DMS53 treated with DMSO at 0.1 percent for 48 hours (cell line): ENCODE data around the gene C2CD2.

ENCODE experiments used
- DNase-seq: peaks from one replicate; lab custom pipeline; 2025; ENCODE audit not compliant: unreplicated experiment; lab: John Stamatoyannopoulos, UW

Gene C2CD2

DNA sequence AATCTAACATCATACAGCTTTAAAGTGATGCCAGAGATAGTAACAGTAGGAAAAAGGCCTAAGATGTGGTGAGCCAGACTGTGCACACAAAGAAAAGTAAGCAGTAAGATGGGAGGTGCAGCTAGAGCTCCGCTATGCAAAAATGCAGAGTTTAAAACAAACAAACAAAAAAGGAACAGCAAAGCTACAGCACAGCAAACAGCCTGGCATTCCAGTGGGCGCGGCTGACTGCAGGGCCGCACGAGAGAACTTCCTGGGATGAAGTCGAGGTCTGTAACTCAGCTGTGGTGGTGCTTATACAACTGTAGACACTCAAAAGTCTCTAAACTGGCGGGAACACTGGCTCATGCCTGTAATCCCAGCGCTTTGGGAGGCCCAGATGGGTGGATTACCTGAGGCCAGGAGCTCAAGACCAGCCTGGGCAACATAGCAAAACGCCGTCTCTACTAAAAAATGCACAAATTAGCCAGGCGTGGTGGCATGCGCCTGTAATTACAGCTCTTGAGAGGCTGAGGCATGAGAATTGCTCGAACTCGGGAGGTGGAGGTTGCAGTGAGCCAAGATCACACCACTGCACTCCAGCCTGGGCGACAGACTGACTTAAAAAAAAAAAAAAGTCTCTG lies 104.7 kb downstream of the C2CD2 start:
- DNase-seq, result no peak

DNA sequence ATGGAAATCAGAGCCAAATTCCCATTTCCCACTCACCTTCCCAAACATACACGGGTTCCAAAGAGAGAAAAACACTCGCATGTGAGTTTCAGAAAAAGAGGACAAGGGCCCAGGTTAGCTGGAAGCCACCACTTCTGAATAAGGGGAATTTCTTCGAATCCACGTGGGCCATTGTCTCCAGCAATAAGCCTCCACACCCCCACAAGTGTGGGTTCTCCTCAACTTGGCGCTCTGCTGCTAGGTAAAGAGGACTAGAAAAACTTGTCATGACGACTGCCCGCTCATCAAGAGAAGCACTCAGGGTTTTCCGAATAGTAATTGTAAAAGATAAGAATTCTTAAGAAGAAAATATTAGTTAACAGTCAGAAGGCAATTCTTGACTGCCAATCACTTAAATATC lies 105.3 kb downstream of the C2CD2 start:
- no peak for DNase-seq

DNA sequence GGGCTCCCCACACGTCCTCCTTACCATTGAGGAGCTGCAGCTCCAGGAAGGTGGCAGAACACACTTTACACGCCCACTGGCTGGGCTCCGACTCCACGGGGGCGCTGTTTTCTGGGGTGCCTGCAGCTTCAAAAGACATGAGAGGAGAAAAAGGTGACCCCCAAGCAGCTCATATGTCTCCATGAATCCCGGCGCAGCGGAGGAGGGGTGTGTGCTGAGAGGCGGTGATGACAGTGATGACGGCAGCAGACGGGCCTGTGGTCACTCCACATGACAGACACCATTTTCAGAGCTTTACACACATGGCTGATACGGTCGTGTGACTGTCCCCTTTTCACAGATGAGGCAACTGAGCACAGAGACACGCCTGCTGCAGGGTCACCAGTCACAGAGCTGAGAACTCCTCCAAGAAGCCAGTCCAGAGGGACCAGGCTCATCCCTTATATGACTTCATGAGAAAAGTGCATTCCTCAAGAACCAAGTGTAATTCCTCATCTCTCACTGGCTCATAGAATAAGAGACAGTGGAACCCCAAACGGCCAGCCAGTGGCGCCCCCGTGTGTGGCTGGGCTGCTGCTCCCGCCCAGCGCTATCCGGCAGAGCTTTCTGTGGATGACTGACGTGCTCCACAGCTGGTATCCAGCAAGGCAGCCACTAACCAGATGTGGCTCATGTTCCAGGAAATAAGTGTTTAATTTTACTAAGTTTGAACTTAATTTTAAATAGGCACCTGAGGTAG lies 106.6 kb downstream of the C2CD2 start:
- DNase-seq, result no peak

DNA sequence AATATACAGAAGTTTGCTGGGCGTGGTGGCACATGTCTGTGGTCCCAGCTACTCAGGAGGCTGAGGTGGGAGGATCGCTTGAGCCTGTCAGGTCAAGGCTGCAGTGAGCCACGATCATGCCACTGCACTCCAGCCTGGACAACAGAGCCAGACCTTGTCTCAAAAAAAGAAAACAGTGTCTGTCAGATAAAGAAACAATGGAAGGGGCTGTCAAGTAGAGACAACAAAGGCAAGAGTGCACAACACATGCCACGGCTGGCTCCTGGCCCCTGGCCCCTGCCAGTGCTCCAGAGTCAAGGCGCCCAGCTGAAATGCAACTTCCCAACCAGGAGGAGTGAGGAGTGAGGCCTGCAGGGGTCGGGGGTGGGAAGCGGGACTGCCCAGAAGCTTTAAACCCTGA lies 107.3 kb downstream of the C2CD2 start:
- DNase-seq, result no peak

DNA sequence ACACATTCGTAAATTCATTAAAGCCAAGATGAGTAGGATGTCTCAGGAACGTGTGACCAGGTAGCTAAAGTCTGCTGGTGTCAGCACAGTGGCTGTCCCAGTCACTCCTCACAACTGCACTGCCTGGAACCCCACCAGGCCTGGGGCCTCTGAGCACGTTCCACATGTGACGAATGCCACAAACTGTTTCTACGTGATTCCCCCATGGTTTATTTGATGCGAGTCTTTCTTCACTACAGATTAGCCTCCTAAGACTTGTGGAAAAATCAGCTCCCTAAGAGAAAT lies 107.8 kb downstream of the C2CD2 start:
- no peak for DNase-seq

DNA sequence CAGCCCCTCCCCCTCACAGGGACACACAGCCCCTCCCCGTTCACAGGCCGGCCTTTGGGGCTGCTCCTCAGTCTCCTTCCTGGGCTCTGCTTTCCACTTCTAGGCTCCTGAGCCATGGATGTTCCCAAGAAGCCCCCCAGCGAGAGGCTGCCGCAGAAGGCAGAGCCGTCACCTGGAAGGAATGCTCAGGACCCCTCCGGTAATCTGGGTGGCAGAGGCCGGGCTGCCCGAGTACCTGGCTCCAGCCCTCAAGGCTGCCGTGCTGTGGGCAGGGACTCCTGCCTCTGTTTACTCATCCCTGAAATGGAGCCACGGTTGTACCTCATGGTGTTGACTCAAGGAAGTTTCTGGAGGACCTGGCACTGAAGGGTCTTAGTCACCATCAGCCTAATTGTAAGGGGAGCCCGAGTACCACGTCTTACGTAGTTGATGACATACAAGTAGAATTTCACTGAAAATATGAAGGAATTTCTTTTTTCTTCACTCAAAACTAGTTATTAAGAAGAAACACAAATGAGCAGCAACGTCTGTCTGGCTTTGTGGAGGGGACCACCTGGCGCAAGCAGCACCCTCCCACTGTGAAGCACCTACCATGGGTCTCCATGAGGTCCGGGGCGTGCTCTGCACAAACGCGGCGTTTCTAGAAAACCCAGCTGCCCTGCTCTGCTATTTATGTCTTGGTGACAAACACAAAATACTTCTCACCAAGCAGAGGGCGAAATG lies 108.3 kb downstream of the C2CD2 start:
- DNase-seq, result no peak

DNA sequence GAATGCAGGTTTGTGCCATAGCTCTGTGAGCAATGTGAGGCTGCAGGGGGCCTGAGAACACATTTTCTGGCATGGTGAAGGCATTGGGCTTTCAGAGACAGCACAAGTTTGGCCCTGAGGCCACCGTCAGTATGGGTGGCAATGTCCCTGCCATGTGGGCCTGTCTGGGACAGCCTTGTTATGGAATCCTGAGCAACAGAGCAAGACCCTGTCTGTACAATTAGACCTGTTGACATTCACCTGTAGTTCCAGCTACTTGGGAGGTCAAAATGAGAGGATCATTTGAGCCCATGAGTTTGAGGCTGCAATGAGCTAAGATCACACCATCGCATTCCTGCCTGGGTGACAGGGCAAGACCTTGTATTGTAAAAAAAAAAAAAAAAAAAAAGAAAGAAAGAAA lies 110.2 kb downstream of the C2CD2 start:
- no peak for DNase-seq

DNA sequence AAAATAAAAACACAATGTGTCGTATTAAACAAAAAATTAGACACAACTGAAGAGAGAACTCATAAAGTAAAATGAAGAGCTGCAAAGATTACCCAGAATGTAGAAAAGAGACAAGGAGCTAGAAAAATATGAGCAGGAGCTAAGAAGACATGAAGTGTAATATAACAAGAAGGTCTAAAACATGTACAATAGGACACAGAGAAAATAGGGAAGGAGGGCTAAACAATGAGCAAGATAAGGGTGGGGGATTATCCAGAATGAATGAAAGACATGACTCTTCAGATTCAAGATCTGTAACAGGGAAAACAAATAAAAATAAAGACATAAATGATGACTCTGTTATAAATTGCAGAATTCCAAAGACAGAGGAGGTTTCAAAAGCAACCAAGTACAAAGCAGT lies 112.9 kb downstream of the C2CD2 start:
- no peak for DNase-seq

DNA sequence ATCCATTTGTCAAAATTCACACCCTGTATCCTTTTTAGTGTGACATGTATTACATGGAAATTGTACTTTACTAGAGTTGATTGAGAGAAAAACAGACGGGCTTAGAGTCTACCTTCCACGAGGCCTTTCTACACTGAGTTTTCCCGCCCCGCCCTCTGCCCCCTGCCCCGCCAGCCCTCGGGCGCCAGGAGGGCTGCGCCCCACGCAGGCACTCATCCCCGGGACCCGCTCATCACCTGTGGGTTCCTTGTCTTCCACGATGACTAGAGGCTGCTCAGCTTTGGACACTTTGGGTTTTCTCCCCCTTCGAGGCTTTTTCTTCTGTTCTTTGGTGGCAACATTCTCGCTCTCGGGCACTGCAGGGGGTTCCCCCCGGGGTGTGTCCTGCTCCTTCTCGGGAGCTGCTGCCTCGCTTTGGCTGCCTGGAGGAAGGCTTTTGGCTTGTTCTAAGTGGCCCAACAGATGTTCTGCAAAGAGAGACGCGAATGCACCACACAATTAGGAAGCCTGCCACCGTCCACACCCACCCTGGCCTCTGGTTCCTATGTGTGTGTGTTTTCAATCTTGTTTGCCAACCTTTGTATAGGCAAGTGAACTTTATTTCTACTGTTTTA lies 114.3 kb downstream of the C2CD2 start:
- no peak for DNase-seq

DNA sequence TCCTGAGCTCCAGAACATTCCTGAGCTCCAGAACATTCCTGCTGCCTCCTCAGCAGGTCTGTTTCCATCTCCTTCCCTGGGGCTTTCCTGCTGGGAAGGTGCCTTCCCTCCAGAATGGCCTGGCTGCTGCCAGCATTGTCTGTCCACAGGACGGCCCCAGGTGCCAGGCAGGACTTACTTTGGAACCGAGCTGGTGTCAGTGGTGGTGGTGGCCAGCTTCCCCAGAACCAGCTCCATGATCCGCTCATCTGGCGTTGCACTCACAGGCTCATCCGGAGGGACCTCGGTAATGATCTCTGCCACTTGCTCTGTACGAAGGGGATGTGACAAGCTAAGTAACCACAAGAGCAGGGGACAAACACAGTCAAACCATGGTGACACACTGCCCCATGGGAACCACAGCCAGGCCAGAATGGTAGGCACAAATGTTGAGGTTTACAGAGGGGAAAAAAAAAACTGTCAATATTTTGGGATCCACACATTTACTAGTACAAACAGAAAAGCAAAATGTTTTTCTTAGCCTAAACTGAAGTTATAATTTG lies 116.0 kb downstream of the C2CD2 start:
- DNase-seq, result no peak

DNA sequence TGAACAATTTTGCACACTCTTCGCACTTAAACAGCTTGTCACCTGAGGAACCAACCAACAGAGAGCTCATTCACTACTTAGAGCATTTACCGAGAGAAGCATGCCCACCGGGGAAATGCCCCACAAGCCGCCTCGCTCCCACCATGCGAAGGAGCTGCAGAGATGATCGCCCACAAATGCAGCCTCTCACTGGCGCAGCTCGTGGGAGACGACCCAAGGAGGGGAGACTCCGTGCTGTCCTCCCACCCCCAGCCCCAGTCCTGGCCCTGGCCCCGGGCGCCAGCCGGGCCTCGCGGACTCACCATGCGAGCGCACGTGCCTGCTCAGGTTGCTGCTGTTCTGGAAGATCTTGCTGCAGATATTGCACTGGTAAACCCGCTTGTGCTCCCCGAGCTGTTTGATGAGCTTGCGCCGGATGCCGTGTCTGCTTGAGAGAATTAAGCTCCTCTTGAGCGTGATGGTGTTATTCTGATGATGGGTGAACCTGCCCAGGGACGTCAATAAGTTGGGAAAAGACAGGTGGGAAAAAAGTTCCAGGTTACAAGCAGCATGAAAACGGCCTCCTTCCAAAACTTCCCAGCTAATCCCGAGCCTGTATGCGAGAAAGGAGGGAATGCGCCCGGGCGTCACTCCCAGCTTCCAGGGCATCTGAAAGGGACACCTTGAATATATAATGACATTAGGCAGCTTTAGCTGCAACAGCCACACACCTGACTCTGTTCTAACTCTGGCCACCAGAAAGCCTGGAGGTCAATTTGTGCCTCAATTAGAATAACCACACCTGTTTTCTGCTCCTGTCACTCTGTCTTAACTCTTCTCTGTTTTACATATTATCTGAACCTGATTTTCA lies 117.4 kb downstream of the C2CD2 start:
- DNase-seq, result no peak

DNA sequence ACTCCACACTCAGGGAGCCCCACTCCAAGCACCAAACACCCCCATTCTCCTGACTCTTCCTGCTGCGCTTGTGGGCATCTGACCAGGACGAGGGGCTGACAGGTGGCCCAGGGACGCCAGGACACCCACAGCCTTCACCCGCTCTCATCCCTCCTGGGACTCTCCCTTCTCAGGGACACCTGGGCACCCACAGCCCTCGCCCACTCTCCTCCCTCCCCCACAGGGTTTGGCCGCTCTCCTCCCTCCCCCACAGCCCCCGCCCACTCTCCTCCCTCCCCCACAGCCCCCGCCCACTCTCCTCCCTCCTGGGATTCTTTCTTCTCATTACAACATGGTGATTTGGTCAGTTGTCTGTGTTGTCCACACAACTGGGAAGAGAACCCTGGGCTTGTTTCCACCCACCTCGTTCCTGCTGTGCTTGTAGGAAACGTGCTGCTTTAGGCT lies 118.1 kb downstream of the C2CD2 start:
- DNase-seq, result no peak
